Osteocyte (in vitro differentiated cells): ENCODE results near the gene TTC31. TPM values are rescaled to one million over a fixed set of nuclear protein-coding genes. Genes with fewer than 3 reads are reported as not detected.

Experiments
- DNase-seq: peaks from one replicate; pipeline ENCODE4 v3.0.0; 2021; ENCODE audit warnings: mixed read lengths; ENCODE audit not compliant: unreplicated experiment; ENCODE audit errors: extremely low spot score
- H3K27ac Mint-ChIP-seq: one replicate; pipeline ENCODE4 v1.8.0; 2021; ENCODE audit warnings: mild to moderate bottlenecking, mixed read lengths; ENCODE audit not compliant: unreplicated experiment
- H3K27me3 Mint-ChIP-seq: one replicate; pipeline ENCODE4 v1.8.0; 2021; ENCODE audit warnings: mixed read lengths; ENCODE audit not compliant: unreplicated experiment
- H3K36me3 Mint-ChIP-seq: one replicate; pipeline ENCODE4 v1.8.0; 2021; ENCODE audit warnings: mixed read lengths; ENCODE audit not compliant: unreplicated experiment
- H3K4me1 Mint-ChIP-seq: one replicate; pipeline ENCODE4 v1.8.0; 2021; ENCODE audit warnings: mixed read lengths; ENCODE audit not compliant: unreplicated experiment
- H3K4me3 Mint-ChIP-seq: one replicate; pipeline ENCODE4 v1.8.0; 2021; ENCODE audit warnings: mild to moderate bottlenecking, moderate library complexity, mixed read lengths; ENCODE audit not compliant: unreplicated experiment
- H3K9me3 Mint-ChIP-seq: one replicate; pipeline ENCODE4 v1.8.0; 2021; ENCODE audit warnings: mixed read lengths; ENCODE audit not compliant: unreplicated experiment
- total RNA-seq: library from RNA; stranded (reverse); gene quantifications from 2 replicates; pipeline ENCODE4 v1.2.1, GENCODE V29; 2021
- TF ChIP-seq, protein P1 (sequence below): fragments of 200-600 bp; sonication (generic); IDR thresholded peaks from 2 replicates; pipeline ENCODE4 v1.5.0; 2021; ENCODE audit warnings: antibody characterized with exemption, mild to moderate bottlenecking, moderate library complexity

The TTC31 gene
- total RNA-seq, 1 donor from 2014 or later: 24.2 TPM

DNA sequence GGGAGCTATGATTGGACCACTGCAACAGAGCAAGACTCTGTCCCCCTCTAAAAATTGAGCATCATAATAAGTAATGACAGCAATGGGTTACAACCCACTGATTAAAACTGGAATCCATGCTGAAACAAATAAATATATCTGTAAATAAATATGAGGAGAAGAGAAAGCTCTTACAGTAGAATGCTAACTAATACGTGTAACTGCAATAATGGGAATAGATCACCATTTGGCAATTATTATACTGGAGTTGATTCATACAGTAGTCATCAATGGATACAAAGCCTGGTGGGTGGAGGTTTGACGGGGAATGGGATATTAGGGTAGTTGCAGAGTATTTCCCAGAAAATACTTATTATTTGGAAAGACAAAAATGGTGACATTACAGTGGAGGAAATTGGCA lies 34.1 kb upstream of the TTC31 start:
- TF ChIP-seq, protein P1, sequence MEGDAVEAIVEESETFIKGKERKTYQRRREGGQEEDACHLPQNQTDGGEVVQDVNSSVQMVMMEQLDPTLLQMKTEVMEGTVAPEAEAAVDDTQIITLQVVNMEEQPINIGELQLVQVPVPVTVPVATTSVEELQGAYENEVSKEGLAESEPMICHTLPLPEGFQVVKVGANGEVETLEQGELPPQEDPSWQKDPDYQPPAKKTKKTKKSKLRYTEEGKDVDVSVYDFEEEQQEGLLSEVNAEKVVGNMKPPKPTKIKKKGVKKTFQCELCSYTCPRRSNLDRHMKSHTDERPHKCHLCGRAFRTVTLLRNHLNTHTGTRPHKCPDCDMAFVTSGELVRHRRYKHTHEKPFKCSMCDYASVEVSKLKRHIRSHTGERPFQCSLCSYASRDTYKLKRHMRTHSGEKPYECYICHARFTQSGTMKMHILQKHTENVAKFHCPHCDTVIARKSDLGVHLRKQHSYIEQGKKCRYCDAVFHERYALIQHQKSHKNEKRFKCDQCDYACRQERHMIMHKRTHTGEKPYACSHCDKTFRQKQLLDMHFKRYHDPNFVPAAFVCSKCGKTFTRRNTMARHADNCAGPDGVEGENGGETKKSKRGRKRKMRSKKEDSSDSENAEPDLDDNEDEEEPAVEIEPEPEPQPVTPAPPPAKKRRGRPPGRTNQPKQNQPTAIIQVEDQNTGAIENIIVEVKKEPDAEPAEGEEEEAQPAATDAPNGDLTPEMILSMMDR: no peak
- no peak for DNase-seq
- no peak overlapping the region for H3K27ac Mint-ChIP-seq

DNA sequence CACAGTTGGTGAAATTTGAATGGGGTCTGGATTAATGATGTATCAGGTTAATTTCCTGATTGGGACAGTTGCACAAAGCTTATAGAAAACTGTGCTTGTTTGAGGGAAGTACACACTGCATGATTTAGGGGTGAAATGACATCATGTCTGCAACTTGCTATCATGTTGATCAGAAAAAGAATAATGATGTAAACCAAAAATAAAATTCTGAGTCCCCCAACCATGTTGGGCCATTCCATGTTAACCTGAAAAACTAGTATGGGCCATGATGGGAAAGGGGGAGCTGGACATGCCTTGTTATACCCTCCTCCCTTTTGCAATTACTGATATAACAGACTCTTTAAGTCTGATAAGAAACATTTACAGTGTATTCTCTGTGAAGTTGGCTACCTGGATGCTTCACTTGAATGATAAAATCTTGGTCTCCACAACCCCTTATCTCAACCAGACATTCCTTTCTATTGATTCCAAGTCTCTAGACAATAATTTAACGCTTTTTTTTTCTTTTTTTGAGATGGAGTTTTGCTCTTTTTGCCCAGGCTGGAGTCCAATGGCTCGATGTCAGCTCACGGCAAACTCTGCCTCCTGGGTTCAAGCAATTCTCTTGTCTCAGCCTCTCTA lies 32.2 kb upstream of the TTC31 start:
- no peaks in the 10 kb centered on the region for H3K36me3 Mint-ChIP-seq
- TF ChIP-seq, protein P1: no peak
- H3K27me3 Mint-ChIP-seq: peaks cover 28% of the 10 kb centered on the region
- H3K4me3 Mint-ChIP-seq: no peak overlapping the region
- H3K27ac Mint-ChIP-seq: no peak overlapping the region
- H3K9me3 Mint-ChIP-seq: no peaks in the 10 kb centered on the region
- H3K4me1 Mint-ChIP-seq: peaks cover 14% of the 10 kb centered on the region
- no peak for DNase-seq

More for the DNA sequence above, 34.1 kb upstream of the TTC31 start:
- Mint-ChIP-seq H3K4me1 (peaks cover 12% of the 10 kb centered on the region), H3K36me3 (no peaks in the 10 kb centered on the region), H3K27me3 (peaks cover 40% of the 10 kb centered on the region), H3K4me3 (no peak overlapping the region), H3K9me3 (no peaks in the 10 kb centered on the region)

DNA sequence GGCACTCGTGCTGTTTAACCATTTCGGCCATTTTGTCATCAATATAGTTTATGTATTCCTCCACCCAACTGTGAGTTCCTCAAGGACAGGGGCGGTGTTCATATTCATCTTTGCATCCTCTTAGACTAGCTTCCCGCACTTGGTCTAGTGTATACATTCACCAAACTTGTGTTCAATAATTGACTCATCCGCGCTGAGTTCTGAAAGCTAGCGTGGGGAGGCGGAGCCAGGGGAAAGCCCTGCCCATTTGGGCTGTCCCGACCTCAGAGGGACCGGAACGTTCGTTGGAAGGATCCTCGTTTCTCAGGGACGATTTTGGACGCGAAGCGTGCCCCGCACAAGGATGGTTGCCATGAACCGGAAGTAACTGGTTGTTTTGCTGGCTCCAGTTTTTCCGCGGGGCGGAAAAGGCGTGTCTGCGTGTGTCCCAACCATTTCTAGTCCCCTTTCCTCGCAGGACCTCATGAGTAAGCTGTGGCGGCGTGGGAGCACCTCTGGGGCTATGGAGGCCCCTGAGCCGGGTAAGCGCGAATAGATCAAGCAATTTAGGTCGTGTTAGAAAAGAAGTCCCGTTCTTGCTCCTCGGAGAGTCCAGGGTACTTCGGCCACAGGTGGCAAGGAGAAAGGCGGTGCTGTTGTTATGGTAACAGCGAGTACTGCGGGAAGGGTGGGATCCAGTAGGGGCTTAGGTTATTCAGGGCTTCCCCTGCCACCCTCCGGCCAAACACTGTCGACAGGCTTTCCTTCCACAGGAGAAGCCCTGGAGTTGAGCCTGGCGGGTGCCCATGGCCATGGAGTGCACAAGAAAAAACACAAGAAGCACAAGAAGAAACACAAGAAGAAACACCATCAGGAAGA lies 28.0 kb upstream of the TTC31 start, which contains the start of gene INO80B:
Gene INO80B, plus strand, starts transcription at position 434 of the 858 bp plus-strand sequence. Its CDS starts 30 bp downstream, at position 464.
- Mint-ChIP-seq H3K9me3 (no peaks in the 10 kb centered on the region), H3K4me1 (peaks cover 36% of the 10 kb centered on the region), H3K27ac (peak within 1 kb of the TSS; percentile 95), H3K27me3 (peaks cover 19% of the 10 kb centered on the region), H3K4me3 (peak within 1 kb of the TSS; percentile 99), H3K36me3 (no peaks in the 10 kb centered on the region)
- TF ChIP-seq, protein P1: no peak
- peak; percentile 98 for DNase-seq

DNA sequence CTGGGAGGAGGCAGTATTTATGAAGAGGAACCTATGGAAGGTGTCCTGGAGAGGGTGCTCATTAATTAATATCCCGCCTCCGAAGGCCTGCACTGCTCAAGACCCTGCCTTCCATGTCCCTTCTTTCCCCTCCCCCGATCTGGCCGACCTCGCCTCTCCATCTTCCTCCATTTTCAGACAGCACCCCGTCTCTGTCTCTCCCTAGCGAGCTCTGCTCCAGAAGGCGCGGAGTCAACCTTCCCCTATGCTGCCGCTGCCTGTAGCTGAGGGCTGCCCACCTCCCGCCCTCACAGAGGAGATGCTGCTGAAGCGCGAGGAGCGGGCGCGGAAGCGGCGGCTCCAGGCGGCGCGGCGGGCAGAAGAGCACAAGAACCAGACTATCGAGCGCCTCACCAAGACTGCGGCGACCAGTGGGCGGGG lies 25.7 kb upstream of the TTC31 start:
- peaks cover 3% of the 10 kb centered on the region for H3K36me3 Mint-ChIP-seq
- peaks cover 39% of the 10 kb centered on the region for H3K4me1 Mint-ChIP-seq
- no peak for DNase-seq
- peak overlapping the region; percentile 99 for H3K4me3 Mint-ChIP-seq
- H3K27me3 Mint-ChIP-seq: peaks cover 11% of the 10 kb centered on the region
- peak overlapping the region; percentile 97 for H3K27ac Mint-ChIP-seq
- TF ChIP-seq, protein P1: no peak
- H3K9me3 Mint-ChIP-seq: no peaks in the 10 kb centered on the region
